Sigmoid colon (tissue), 4 donors: ENCODE measurements around the gene TMEM213.

Experiments
- POLR2A ChIP-seq, 2 donors: fragments of 450-650 bp; IDR thresholded peaks; one replicate each; pipeline ENCODE4 v1.6.1; 2016; ENCODE audit warnings: antibody characterized with exemption in 2 of 2, mild to moderate bottlenecking in 2 of 2, moderate library complexity in 2 of 2
- POLR2AphosphoS5 ChIP-seq, 4 donors: sonication (generic); formaldehyde crosslinking; IDR thresholded peaks; one replicate each; pipeline ENCODE4 v1.6.1; 2017; ENCODE audit warnings: antibody characterized with exemption in 4 of 4
- TF ChIP-seq, protein P1 (sequence below), 4 experiments: fragments of 450-650 bp in 3 of 4; fragments of 200-600 bp in 1 of 4; IDR thresholded peaks; one replicate each; pipeline ENCODE4 v1.5.1; 2016 to 2019; ENCODE audit warnings: antibody characterized with exemption in 4 of 4, mild to moderate bottlenecking in 3 of 4, moderate library complexity in 2 of 4

DNA sequence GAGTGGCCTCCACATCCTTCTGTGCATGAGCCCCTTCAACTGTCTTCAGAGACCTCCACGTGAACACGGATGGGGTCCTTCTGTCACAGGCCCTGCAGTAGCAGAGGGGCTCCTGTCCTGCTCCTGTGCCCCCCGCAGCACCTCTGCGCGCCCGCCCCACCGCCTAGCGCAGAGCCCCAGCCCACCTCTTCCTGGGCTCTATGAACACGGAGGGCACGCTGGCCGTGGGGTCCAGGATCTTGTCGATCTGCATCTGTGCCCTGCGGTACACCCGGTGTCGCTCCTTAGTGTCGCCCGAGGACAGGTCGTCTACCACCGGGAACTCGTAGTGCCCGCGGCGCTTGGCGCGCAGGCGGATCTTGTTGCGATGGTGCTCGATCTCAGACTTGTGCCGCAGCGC is 71.6 kb downstream of the TMEM213 start:
- TF ChIP-seq, protein P1, sequence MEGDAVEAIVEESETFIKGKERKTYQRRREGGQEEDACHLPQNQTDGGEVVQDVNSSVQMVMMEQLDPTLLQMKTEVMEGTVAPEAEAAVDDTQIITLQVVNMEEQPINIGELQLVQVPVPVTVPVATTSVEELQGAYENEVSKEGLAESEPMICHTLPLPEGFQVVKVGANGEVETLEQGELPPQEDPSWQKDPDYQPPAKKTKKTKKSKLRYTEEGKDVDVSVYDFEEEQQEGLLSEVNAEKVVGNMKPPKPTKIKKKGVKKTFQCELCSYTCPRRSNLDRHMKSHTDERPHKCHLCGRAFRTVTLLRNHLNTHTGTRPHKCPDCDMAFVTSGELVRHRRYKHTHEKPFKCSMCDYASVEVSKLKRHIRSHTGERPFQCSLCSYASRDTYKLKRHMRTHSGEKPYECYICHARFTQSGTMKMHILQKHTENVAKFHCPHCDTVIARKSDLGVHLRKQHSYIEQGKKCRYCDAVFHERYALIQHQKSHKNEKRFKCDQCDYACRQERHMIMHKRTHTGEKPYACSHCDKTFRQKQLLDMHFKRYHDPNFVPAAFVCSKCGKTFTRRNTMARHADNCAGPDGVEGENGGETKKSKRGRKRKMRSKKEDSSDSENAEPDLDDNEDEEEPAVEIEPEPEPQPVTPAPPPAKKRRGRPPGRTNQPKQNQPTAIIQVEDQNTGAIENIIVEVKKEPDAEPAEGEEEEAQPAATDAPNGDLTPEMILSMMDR (IDR thresholded peaks at IDR 0.05), result no peak
- TF ChIP-seq POLR2A (IDR thresholded peaks at IDR 0.05), result no peak
- no peak for TF ChIP-seq POLR2AphosphoS5 (IDR thresholded peaks at IDR 0.05)
